NCI-H510A (cell line): Measurements from ENCODE around the gene RASD2.

Experiments used
- DNase-seq: peaks from one replicate; lab custom pipeline; 2025; lab: John Stamatoyannopoulos, UW

Gene RASD2

GRCh38 chr22:35560366-35560765 lies 19.7 kb downstream of the RASD2 start:
- DNase-seq: no peak

DNA sequence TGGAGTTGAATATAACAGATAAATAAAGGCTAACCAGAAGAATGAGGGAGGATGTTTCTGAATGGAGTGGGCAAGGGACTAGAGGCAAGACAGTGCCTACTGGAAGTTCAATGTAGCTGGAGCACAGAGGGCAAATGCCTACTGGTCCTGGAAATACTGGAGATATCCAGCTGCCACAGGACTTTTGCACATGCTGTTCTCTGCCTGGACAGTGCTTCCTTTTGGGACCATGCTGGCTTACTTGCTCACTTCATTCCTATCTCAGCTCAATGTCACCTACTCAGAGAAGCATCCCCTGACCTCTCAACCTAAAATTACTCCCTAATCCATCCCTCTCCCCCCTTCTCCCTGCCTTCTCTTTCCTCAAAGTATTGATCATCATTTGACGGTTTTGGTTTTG lies 20.2 kb downstream of the RASD2 start:
- no peak for DNase-seq

DNA sequence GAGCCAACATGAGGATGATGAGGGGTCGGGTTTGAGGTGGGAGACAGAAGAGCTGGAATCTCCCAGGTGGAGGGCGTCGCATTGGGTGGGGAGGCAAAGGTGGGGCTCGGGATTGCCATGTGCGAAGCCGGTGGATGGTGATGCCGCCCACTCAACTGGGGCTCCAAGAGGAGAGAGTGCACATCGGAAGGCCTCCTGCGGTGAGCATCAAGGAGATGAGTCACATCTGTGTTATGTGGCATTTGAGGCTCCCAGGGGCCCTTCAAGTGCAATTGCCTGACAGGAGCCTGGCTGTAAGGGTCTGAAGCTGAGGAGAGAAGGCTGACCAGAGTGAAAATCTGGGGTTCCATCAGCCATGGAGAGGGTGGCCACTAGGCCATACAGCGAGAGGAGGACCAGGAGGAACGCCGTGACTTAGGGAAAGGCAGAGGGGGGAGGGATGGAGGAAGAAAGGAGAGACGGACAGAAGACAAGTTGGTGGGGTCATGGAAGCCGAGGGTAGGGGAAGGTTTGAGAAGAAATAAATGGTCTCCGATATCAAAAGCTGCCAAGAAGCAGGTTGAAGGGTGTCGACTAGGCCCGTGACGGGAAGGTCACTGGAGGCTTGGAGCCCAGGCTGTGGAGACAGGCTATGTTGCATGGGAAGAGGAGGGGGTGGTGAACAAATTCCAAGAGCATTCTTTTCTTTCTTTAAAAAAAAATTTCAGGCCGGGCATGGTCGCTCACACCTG lies 21.3 kb downstream of the RASD2 start:
- DNase-seq: no peak

DNA sequence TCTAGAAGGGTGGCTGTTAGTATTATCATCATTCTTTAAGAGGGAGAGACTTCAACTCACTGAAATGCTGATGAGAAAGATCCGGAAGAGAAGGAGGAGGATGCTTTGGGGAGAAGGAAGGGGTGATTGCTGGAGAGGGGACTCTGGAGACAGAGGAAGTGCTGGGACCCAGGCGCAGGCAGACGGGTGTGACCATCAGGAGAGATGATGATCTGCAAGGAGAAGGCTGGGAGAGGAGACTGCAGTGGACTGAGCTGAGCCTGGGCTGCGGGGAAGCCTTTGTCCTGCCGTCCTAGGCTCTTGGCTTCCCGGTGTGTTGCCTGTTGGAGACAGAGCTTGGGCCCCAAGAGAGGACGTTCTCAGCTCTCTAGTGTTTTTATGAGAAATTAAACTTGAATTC lies 22.6 kb downstream of the RASD2 start:
- no peak for DNase-seq

DNA sequence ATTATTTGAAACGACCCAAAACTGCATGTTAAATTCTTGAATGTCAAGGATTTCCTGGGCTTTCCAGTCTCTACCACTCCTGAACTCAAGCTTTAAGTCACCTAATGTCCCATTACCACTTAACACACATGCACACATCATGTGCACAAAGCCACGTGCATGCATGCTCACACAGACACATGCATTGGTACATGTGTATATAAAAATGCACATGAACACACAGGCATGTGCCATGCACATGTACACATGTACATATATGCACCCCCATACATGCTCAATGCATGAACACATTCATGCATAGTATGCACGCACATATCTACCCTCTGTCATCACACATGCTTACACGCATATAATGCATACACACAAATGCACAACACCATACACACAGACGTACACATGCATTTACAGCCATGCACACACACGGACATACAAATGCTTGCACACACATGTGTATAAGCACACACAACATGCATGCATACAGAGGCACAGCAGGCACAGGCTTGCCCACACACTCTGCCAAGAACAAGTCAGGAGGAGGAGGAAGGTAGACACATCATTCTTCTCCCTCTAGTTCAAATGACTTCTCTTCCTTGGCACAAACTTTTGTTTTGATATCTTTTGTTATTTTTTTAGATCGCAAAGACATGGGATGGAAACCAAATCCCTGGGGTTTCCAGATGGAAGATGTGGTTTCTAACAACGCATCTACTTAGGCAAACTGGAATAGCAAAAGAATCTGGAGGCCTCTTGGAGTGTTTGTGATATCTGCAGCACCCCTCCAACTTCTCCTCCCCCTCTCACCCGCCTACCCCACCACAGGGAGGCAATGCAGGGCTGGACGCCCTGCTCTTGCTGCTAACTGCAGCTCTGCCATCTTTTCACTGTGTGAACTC lies 24.6 kb downstream of the RASD2 start:
- DNase-seq: no peak

DNA sequence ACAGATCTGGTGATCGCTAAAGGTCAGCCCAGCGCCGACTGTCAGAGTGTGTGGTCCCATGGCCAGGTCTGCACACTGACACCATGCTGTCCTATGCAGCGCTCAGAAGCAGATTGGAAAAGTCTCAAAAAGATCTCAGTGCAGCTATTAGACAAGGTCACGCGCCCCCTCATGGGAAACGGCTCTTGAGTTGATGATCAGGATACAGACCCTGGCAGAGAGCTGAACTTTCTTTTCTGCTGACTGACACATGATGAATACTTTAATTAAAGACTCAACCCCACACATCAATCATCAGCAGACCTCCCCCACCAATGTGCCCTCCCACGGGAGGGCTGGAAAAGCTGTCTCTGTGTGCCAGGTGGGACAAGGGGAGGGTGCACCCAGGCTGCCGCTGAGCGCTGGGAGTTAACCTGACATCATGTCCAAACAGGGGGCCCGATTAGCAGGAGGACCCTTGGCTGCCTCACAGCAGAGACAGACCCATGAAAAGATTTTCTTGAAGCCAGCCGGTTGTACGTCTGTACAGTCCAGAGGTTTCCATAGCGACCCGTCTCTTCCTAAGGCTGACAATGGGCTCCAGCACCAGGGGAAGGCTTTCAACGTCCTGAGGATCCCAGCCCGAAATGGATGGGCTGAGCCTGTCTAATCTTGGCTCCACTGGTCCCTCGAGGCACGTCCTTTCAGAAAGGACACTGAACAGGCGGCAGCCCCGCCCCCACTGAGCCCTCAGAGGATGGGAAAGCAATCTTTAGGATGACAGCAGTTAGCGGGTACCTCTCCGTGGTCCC lies 26.9 kb downstream of the RASD2 start:
- no peak for DNase-seq

DNA sequence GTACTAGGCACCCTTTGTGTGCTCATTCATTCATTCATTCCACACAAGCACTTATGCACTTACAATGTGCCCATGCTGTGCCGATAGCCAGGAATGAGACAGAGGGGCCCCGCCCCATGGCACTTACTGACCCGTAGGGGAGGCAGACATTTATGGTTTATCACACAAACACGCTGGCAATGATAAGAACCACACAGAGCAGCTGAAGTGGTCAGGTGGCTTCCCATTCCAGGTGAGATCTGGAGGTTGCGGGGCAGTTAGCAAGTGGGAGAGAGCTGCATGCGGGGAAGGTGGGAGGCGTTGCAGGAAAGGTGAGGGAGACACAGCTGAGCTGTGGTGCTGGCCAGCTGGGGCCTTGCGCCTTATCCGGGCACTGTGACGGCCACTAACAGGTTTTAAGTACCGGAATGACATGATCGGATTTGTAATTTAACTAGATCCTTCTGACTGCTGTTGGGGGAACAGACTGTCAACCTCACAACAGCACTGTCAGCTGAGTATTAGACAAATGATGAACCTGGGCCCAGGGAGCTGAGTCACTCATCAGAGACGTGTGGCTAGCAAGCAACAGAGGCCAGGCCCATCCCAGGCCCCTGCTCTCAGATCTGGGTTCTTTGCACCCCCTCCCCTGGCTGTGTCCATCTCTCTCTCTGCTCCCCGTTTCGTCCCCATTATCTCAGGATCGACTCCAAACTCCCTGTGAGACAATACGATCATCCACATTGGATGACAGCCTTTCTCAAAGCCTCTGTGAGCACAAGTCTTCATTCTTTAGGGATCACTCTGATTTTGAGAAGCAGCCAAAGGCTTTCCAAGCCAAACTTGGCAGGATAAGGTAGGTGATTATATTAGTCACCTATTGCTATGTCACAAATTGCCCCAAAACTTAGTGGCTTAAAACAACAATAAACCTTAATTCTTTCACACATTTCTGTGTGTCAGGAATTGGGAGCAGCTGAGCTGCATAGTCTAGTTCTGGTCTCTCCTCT lies 28.4 kb downstream of the RASD2 start:
- peak; percentile 16 for DNase-seq

DNA sequence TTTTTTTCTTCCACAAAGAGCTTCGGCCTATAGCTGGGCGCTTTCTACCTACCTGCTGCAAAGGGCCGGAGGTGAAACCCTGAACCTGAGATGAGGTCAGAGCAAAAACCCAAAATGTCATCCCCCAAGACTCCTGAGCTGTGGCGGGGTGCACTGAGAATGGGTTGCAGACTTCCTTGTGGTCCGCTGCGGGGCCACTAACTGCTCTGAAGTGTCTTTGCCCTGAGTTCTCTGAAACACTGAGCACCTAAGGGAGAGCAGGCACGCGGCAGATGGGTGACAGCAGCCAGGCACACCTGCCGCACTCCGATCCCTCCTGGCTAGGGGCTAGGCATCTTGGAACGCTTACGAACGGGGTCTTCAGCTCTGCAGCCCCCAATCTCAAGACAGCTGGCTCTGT lies 29.3 kb downstream of the RASD2 start:
- DNase-seq: no peak

DNA sequence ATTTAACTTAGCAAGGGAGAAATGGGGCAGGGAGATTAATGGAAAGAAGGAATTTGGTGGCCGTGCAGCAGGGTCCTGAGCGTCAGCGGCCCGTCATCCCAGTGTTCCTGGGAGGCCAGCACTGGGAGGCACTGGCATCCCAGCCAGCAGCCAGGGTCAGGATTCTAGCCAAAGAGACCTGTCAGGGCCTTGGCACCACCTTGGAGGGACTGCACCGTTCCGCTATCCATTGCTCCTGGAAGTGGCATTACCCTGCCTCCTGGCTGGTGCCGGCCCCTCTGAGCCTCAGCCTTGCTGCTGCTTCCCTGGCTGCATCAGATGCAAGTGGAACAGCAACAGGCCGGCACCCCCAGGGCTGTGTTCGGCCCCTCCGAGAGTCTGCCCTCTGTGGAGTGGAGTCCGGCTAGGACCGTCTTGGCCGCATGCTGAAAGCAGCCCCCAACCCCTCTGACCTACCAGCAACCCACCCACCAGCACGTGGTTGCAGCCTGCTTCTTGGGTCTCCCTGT lies 30.1 kb downstream of the RASD2 start:
- no peak for DNase-seq

DNA sequence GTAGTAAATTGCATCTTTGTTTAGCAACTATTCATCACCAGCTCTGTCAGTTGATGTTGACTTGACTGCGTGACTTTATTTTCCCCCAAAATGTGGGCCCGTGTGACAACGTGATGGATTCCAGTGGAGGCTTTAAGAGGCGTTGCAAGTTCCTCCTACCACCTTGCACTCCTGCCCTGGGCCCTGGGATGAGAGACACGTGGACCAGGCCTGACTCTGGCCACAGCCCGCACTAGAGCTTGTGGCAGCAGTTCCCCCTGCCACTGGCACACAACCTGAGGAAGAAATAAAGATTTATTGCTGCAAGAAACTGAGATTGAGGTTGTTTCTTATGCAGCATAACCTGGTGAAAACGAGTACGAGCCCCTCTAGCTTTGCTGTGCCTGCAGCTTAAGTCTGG lies 31.9 kb downstream of the RASD2 start:
- DNase-seq: no peak

- no peak for DNase-seq
Observed at GRCh38 chr22:35575116-35575748, 34.6 kb downstream of the RASD2 start.

GRCh38 chr22:35576671-35577070 lies 36.0 kb downstream of the RASD2 start:
- DNase-seq: no peak

DNA sequence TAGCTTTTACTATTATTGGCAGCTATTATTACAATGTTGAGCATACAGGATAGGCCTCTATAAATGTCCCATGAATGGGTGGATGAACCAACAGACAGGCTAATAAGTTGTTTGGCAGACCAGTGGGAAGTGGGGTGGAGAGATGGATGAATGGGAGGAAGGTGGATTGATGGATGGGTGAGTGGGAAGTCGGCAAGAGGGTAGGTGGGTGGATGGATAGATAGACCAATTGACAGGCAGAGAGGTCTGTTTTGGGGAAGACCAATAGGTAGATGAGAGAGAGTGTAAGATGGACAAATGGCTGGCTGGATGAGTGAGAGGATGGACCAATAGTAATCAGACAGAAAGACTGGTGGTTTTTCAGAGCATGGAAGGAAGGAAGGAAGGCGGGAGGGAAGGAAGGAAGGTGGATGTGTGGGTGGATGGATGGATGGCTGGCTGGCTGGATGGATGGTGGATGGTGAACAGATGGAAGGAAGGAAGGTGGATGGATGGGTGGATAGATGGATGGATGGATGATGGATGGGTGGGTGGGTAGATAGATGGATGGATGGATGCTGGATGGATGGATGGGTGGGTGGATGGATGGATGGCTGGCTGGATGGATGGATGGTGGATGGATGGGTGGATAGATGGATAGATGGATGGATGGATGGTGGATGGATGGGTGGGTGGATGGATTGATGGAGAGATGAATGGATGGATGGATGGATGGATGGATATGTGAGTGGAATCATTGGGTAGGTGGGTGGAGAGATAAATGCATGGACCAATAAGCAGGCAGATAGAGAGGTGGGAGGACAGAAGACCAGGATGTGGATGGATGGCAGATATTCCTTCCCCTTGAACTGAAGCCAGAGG lies 37.4 kb downstream of the RASD2 start:
- no peak for DNase-seq

DNA sequence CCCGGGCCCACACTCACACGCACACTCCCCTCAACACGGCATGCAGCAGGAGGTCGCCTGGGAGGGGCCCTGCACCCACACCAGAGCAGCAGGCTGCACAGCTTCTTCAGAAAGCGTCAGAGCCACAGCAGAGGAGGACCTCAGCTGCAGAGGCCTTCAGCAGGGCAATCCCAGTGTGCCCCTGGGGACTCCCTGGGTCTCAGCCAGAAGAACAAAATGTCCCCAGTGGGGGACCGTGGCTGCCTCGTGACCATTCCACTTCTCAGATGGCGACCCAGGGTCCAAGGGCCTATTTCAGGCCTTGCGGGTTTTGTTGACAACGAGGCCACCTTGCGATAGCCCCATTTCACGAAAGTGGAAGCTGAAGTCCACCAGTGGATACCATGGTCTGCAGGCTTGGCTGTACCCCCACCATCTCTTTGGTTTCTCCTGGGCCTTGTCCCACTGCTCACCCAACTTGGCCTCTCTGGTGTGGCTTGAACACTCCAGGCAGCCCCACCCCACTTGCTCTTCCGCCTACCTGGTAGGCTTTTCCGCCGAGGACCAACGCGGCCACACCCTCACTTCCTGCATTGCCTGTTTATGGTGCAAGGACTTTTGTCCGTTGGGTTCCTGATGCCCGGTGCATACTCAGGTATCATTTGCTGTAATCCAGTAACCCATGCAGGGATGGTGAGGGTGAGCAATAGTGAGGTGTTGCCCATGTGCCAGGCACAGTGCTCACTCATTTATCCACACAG lies 38.4 kb downstream of the RASD2 start:
- no peak for DNase-seq

- no peak for DNase-seq
Observed at GRCh38 chr22:35580351-35581022, 39.9 kb downstream of the RASD2 start.

DNA sequence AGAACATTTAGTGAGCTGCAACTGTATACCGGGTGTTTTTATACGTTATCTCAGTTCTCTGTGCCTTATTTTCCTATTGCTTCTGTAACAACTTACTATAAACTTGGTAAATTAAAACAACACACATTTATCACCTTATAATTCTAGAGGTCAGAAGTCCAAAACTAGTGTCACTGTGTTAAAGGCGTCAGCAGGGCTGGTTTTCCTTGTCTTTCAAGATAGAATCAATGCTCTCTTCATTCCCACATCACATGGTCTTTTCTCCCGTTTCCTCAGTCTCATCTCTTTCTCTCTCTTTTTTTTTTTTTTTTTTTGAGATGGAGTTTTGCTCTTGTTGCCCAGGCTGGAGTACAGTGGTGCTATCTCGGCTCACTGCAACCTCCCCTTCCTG lies 40.4 kb downstream of the RASD2 start:
- no peak for DNase-seq

- DNase-seq: no peak
Observed at GRCh38 chr22:35582218-35582860, 41.7 kb downstream of the RASD2 start.
